ACHN (cell line): ENCODE measurements around the gene MEGF9.
"Not testable (repeated sequence)": the region's sequence is repeated elsewhere in the genome, so short reads cannot be mapped to it uniquely, and the experiment has no call there.

Experiments
- DNase-seq: peaks from one replicate; pipeline ENCODE4 v3.0.0-alpha.2; 2015
- in situ Hi-C: cut with HindIII; loops from 2 replicates; pipeline ENCODE4 v1.10.0; 2017; ENCODE audit warnings: low sequenced_read_pairs, low pct_ligation_motif_present, low pct_unique_long_range_greater_than_20kb

MEGF9 gene

GRCh38 chr9:120680161-120680560 lies 34.1 kb downstream of the MEGF9 start:
- no peak for DNase-seq
- in situ Hi-C loops: no loop called here

DNA sequence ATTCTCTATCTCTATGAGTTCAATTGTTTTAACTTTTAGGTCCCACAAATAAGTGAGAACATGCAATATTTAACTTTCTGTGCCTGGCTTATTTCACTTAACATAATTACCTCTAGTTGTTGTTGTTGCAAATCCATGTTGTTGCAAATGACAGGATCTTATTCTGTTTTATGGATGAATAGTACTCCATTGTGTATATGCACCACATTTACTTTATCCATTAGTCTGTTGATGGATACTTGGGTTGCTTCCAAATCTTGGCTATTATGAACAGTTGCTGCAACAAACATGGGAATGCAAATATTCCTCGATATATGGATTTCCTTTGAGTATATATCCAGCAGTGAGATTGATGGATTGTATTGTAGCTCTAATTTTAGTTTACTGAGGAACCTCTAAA lies 36.3 kb downstream of the MEGF9 start:
- no peak for DNase-seq
- in situ Hi-C loops: no loop called here

GRCh38 chr9:120676767-120677402 lies 37.4 kb downstream of the MEGF9 start:
- in situ Hi-C loops: no loop called here
- DNase-seq: no peak

GRCh38 chr9:120668399-120668798 lies 45.9 kb downstream of the MEGF9 start:
- in situ Hi-C loops: no loop called here
- no peak for DNase-seq

DNA sequence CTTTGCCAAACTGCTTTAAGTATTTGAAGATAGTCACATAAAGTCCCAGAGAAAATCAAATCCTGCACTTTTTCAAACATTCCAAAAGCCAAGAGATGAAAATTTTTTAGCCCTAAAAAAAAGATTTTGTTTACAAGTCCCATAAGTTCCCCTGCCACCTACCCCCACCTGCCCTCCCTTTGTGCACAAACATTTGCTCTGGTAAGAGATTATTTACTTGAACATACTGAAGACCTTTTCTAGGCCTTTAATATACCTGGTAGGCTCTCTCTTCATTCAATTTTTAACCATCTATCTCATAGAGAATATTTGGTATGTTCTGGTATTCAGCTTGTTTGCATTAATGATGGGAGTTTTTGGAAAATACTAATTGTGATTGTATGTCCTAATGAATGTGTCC lies 50.3 kb downstream of the MEGF9 start:
- DNase-seq: no peak
- in situ Hi-C loops: no loop called here

DNA sequence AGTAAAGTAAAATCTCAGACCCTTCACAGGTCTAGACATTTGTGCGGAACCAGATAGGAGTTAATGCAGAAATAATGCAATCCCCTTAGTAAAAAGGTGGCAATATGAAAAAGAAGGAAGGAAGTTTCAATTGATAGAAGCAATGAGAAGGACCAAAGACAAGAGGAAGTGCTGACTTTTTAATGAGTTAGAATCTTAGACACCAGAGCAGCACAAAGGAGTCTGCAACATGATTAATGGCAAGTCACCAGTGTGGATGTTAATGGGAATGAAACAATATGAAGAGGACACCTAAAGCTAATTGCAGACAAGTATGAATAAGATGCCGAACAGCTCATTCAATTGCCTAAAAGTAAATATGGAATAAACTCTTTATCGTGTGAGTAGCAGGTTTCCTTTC lies 50.9 kb downstream of the MEGF9 start:
- in situ Hi-C loops: no loop called here
- DNase-seq: no peak

- DNase-seq: no peak
- in situ Hi-C loops: no loop called here
Observed at GRCh38 chr9:120662513-120662912, 51.8 kb downstream of the MEGF9 start.

- in situ Hi-C loops: no loop called here
- no peak for DNase-seq
Observed at GRCh38 chr9:120659676-120660075, 54.6 kb downstream of the MEGF9 start.

DNA sequence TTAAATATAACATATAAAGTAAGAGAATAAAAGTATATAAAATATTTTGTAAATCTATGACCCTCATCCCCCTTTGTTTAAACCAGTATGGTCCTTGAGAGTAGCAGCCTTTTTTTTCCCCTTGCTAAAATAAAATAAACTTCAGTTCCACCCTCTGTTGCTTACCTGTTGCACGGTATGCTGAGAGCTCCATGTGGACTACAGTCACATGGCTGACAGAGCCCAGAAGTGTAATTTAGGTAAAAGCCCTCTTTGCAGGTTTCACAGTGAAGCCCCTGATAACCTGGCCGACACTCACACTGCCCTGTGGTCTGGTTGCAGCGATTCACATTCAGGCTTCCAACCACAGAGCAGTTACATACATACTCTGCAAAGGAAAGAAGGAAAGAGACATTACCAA lies 55.1 kb downstream of the MEGF9 start:
- no peak for DNase-seq
- in situ Hi-C loops: no loop called here

DNA sequence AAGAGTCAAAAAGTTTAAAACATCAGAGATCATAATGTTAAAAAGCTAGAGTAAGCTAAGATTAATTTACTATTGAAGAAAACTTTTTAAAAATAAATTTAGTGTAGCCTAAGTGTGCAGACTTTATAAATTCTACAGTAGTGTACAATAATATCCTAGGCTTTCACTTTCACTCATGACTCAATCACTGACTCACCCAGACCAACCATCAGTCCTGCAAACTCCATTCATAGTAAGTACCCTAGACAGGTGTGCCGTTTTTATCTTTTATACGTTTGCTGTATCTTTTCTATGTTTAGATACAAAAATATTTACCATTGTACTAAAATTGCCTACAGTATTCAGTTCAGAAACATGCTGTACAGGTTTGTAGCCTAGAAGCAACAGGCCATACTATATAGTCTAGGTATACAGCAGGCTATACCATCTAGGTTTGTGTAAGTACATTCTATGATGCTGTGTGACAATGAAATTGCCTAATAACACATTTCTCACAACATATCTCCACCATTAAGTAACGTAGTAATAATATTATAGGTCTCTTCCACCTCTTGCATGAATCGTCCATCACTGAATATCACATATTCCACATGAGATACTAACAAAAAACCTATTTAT lies 59.2 kb downstream of the MEGF9 start:
- DNase-seq: peak; percentile 50
- in situ Hi-C loops: no loop called here

GRCh38 chr9:120654272-120654671 lies 60.0 kb downstream of the MEGF9 start:
- in situ Hi-C loops: no loop called here

GRCh38 chr9:120653762-120654161 lies 60.5 kb downstream of the MEGF9 start:
- no peak for DNase-seq
- in situ Hi-C loops: no loop called here

More at GRCh38 chr9:120654272-120654671, 60.0 kb downstream of the MEGF9 start:
- DNase-seq: peak; percentile 13

DNA sequence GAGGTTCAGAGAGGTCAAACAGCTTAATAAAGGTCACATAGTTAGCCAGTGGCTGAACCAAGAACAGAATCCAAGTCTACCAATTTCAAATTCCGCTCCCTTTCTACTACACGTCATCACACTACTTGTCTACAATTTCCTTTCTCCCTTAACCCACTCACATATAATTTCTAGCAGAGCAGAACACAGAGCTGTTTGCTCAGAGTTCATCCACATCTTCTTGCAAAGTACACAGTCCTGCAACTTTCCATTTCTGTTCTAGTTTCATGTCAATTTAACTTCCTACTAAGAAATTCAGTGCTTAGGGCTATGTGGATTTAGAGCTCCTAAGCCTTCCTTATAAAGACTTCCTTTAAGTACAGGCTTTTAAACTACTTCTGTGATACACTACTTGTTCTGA lies 61.3 kb downstream of the MEGF9 start:
- in situ Hi-C loops: no loop called here
- no peak for DNase-seq

DNA sequence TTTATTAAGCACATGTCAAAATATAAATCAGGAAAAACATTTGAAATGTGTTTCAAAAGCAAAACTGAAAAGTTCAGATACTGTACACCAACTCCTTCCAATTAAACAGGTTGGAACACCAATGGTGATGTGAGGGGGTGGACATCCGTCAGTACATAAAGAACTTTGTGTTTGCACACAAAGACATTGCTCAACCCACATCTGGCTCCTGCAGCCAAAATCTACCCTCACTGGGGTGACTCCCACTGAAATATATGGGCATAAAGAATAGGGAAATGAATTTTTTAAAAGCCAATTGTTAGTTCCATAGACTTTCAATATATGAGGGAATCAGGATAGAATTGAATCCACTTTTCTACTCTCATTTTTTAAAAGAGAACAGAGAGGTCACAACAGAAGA lies 63.9 kb downstream of the MEGF9 start:
- in situ Hi-C loops: no loop called here
- DNase-seq: no peak

DNA sequence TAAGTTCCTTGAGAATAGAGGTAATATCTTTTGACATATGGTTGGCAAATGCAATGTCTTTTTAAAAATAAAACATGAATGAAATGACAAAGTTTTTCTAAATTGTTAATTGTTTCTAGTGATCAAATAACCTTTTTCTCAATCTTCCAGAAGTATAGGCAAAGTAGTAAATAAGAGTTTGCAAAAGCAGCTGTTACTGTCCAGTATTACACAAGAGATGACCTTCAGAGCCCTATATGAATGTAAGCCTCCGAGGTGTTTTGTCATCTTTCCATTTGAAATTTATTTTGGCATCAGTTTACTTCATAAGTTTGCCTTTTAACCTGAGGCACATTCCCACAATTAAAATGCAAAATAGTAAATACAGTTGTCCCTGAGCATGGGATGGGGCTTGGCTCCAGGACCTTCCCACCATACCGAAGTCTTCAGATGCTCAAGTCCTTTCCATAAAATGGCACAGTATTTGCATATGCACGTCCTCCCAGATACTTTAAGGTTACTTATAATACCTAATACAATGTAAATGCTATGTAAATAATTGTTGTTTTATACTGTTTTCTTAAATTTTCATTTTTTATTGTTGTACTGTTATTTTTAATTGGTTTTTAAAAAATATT lies 65.6 kb downstream of the MEGF9 start:
- no peak for DNase-seq
- in situ Hi-C loops: no loop called here

DNA sequence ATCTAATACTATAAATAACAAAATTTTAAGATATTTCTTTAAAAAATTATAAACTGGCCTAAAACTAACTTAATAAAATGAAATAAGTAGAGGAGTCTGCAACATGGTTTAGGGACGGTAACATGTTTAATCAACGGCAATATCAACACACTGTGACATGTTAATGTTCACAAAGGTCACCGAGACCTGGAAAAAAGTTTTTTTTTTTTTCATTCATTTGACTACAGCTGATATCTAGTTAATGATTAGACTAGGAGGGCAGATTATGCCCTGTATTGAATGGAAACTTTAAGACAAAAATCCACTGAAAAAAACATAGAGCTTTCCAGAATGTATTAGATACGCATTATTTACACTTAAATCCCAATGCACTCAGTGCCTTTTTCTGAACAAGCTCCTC lies 67.3 kb downstream of the MEGF9 start:
- in situ Hi-C loops: no loop called here

DNA sequence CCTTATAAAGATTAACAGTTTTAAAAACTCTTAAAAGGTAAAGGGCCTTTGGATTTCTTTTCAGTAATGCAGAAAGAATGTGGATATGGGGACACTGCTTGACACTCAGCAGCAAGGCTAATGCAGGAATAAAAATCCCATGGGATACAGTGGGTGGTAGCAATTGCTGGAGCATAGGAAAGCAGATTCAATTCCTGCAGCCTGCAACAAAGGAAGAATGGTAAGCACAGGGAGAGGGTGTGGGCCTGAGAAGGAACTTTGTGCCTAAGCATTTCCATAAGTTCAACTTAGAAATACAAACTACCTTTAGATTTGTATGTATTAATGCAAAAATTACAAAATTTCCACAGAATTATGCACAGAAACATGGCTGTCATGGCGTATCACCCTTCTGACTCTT lies 68.5 kb downstream of the MEGF9 start:
- in situ Hi-C loops: no loop called here

More for the DNA sequence above, 67.3 kb downstream of the MEGF9 start:
- DNase-seq: no peak

GRCh38 chr9:120643061-120643460 lies 71.2 kb downstream of the MEGF9 start:
- DNase-seq: no peak
- in situ Hi-C loops: no loop called here

More for the DNA sequence above, 68.5 kb downstream of the MEGF9 start:
- DNase-seq: no peak

DNA sequence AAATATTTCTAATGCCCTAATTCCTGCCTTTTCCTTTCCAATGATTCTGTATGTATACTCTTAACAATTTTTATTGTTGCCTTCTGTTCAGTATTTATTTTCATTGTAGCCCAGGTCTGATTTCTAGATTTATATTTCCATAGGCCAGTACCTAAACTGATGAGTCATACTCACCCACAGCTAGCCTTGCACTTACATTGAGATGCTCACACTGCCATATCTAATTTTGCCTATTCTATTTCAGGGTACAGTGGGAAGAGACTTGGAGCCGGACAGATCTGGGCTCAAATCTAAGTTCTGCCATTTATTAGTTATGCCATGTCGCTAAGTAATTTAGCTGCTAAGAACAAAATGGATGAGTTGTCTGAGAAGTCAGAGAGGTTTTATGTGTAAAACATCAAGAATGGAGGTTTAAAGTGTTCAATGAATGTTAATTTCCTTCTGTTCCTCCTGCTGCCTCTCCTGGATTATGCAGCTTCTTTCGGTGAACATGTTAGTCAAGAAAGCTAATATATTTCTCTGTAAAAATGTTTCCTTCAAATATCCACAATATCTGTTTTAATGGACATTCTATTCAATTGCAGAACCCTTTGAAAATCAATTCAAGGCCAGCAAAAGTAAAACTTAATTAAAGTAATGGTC lies 72.0 kb downstream of the MEGF9 start:
- in situ Hi-C loops: no loop called here

GRCh38 chr9:120640874-120641273 lies 73.4 kb downstream of the MEGF9 start:
- in situ Hi-C loops, DNase-seq: not testable (repeated sequence)

More for the DNA sequence above, 72.0 kb downstream of the MEGF9 start:
- no peak for DNase-seq
